ENCODE data around the gene MRPL1. TPM values are rescaled to one million over a fixed set of nuclear protein-coding genes. Genes with fewer than 3 reads are reported as not detected.

The MRPL1 gene
- 10 to 100 TPM; 23.7 to 33.7 TPM for total RNA-seq

DNA sequence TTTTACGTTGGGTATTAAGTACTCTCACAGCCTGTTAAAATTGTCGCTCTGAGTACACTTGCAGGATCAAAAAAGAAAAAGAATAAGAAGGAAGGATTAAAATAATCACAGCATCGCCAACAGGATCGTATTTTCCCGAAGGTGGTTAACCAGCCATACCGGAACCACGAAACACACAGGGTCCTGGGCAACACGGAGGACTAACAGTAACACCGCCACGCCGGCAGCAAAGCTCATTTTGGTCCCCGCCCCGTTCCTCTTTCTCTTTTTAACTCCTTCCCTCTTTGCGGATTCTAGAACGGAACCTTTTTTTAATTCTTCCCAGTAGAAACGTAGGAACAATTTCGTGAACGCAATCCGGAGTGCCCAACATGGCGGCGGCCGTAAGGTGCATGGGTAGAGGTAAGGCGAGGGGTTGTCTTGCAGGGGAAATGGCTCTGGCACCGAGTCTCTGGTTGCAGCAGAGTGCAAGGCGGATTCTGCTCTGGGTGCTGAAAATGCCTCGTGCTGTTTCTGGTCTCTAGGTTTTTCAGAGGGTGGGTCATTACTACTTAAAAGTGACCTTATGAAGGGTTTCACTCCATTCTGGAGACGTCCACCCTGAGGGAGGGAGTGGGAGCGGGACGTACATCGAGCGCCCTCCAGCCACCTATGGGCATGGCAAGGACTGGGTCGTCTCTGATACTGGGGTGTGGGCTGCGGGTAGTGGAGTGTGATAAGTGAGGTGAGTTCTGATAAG, at the start of gene MRPL1:
Gene MRPL1, plus strand, starts transcription at position 353 of the 739 bp plus-strand sequence. Its CDS starts 19 bp downstream, at position 372.
- H3K27me3 Mint-ChIP-seq = no peaks in the 10 kb centered on the region
- peak within 1 kb of the TSS; percentile 100 for H3K27ac Mint-ChIP-seq
- H3K4me1 Mint-ChIP-seq = peaks cover 28% of the 10 kb centered on the region

DNA sequence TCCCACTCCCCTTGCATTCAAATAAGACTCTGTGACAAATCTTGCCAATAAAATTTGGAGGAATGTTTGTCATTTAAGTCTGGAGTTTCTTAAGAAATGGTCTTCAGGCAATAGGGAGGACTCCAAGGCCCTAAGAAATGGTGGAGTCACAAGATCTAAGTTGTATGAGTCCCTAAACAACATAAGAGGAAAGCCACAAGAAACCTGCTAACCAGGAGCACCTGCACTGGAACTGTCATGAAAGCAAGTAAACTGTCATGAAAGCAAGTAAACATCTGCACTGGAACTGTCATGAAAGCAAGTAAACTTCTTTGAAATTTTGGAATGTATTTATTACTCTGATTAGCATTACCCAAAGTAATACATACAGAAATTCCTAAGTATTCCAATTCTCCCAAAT, 47.0 kb upstream of the MRPL1 start:
- Mint-ChIP-seq H3K9me3 (no peaks in the 10 kb centered on the region), H3K27ac (peak overlapping the region; percentile 5), H3K27me3 (no peaks in the 10 kb centered on the region), H3K4me1 (peaks cover 28% of the 10 kb centered on the region), H3K4me3 (peak overlapping the region; percentile 94), H3K36me3 (ENCODE audit: low read depth) (peaks cover 54% of the 10 kb centered on the region)
- no peak for ATAC-seq (replicated peaks)

More for the DNA sequence above, at the start of gene MRPL1:
- peaks cover 53% of the 10 kb centered on the region for H3K36me3 Mint-ChIP-seq (ENCODE audit: low read depth)
- no peaks in the 10 kb centered on the region for H3K9me3 Mint-ChIP-seq
- H3K4me3 Mint-ChIP-seq = peak within 1 kb of the TSS; percentile 90
- ATAC-seq (replicated peaks) = peak; percentile 75

DNA sequence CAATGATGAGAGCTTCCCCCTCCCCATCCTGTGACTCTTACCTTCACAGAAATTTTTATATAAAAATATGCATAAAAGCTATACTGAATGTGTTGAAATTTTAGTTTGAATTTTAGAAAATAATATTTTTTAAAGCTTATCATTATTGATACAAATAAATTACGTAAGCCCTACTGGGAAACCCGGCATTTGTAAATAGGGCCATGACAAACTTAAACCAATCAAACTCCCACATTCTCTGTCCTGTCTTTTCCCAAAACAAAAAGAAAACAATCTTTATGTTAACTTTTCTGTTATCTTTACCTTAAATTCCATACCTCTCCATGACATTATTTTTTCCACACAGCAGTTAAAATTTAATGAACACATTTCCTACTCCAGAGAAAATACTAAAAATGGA, 46.1 kb upstream of the MRPL1 start:
- Mint-ChIP-seq H3K27ac (no peak overlapping the region), H3K4me1 (peaks cover 25% of the 10 kb centered on the region)

DNA sequence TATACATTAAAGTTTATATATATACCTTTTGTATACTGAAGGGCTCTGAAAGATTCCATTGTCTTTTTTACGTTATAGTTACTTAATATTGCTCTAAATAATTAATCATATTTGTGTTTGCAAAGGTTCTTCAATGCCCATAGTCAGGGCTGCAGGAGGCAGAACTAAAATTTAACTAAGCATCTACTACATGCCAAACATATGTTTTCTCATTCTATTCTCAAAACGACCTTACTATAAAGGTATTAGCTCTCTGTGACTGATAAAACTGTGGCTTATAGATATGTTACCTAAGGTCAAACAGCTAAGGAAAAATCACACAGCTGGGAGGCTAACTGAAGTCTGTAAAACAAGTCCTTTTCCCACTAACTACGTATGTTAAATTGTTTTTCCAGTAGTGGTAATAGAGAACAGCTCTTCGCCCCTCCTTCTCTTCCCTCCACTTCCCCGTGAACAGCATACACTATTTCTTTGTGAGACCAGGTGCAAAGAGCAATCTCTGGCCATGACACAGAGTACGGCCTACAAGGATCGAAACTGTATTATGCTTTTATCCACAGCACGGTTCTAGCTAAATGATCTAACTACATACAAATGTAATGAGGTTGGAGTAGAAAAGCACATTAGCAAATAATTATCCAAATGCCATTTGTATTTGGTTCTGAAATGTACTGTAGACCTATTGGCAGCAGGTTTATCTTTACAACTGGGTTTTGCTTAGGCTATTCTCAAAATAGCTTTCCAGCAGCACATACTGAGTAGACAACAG, 45.1 kb upstream of the MRPL1 start:
- no peaks in the 10 kb centered on the region for H3K27me3 Mint-ChIP-seq
- peaks cover 38% of the 10 kb centered on the region for H3K36me3 Mint-ChIP-seq (ENCODE audit: low read depth)
- ATAC-seq (replicated peaks) = peak; percentile 18
- H3K9me3 Mint-ChIP-seq = no peaks in the 10 kb centered on the region
- H3K27ac Mint-ChIP-seq = peak overlapping the region; percentile 98
- peak overlapping the region; percentile 94 for H3K4me3 Mint-ChIP-seq
- H3K4me1 Mint-ChIP-seq = peaks cover 28% of the 10 kb centered on the region

More for the DNA sequence above, 46.1 kb upstream of the MRPL1 start:
- Mint-ChIP-seq H3K9me3 (no peaks in the 10 kb centered on the region), H3K4me3 (peak overlapping the region; percentile 94), H3K27me3 (no peaks in the 10 kb centered on the region), H3K36me3 (ENCODE audit: low read depth) (peaks cover 45% of the 10 kb centered on the region)
- ATAC-seq (replicated peaks) = no peak

DNA sequence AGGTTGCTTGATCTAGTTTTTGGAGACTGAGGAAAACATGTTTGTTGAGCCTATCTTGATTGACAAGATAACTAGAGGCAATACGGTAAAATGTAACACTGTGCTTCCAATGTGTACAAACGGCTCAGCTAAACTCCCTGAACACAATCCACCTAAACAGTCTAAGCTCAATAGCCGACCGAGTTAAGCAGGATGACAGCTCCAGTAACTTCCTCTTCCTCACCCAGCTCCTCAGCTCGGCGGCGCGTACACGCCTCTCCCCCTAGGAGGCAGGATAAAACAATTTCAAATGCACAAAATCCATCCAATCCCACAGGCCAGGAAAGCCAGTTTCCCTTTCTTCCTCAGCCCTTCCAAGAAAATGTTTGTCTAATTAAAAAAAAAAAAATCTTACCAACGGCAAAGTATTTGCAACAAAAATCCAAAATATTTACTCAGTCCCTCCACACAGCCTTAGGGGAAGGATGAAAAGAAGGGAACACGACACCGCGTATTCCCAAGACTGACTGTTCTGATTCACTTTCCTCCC, 44.5 kb upstream of the MRPL1 start:
- Mint-ChIP-seq H3K4me3 (peak overlapping the region; percentile 94), H3K9me3 (no peaks in the 10 kb centered on the region), H3K36me3 (ENCODE audit: low read depth) (peaks cover 38% of the 10 kb centered on the region), H3K4me1 (peaks cover 28% of the 10 kb centered on the region), H3K27ac (peak overlapping the region; percentile 98), H3K27me3 (no peaks in the 10 kb centered on the region)
- peak; percentile 36 for ATAC-seq (replicated peaks)

DNA sequence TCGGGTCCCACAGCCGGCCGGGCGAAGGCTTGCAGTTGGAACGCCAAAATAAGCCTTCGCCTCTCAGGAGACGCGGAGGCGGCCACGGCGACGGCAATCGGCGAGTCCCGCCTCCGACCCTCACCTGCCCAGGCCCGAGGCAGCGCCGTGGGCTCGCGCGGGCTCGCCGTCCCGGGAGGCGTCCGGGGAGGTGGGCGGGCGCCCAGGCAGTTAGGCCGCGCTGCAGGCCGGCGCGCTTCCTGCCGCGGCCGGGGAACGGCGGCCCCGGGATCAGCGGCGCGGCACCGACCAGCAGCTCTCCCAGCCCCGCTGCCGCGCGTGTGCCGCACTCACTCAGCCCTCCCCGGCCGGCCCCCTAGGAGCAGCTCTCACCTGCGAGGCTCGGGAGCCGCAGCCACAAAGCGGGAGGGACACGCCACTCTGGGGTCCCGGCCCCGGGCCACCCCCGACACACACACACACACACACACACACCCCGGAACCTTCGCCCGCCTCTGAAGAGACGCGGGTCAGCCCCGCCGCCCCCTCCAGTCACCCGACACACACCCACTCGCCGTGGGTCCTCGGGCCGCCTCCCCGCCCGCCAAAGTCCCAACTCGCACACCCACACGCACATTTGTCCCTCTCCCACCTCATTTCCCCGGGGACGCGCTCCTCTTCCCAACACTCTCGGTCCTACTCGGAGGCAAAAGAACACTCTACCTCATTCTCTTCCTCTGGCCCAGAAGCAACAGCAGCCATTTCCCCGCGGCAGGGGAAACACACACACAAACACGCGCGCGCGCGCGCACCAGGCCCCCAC, 43.8 kb upstream of the MRPL1 start, which contains the start of gene CNOT6L:
Gene CNOT6L, minus strand, starts transcription at position 767 of the 802 bp plus-strand sequence. Its CDS starts 60 bp downstream, at position 707.
- peak; percentile 34 for ATAC-seq (replicated peaks)
- H3K4me1 Mint-ChIP-seq = peaks cover 22% of the 10 kb centered on the region

DNA sequence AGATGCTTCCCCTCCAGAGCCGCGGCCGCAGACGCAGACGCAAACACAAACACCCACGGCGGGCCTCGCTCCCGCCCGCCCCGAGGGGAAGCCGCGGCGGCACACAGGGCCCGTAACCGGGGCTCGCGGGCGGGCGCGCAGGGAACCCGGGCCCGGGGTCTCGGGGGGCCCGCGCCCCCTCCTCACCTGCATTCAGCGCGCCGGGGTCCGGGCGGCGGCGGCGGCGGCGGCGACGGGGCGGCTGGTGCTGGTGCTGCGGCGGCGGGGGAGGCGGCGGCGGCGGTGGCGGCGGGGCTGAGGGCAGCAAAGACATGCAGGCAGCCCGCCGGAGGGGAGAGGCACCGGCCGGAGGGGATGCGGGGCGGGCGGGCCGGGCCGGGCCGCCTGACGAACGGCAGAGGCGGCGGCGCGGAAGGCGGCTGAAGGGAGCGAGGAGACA, 43.2 kb upstream of the MRPL1 start:
- peak; percentile 8 for ATAC-seq (replicated peaks)
- Mint-ChIP-seq H3K27me3 (no peaks in the 10 kb centered on the region), H3K27ac (peak overlapping the region; percentile 98), H3K9me3 (no peaks in the 10 kb centered on the region), H3K4me3 (peak overlapping the region; percentile 94), H3K4me1 (peaks cover 19% of the 10 kb centered on the region), H3K36me3 (ENCODE audit: low read depth) (peaks cover 34% of the 10 kb centered on the region)

More for the DNA sequence above, 43.8 kb upstream of the MRPL1 start, which contains the start of gene CNOT6L:
- Mint-ChIP-seq H3K4me3 (peak within 1 kb of the TSS; percentile 94), H3K36me3 (ENCODE audit: low read depth) (peaks cover 37% of the 10 kb centered on the region), H3K27ac (peak within 1 kb of the TSS; percentile 98), H3K9me3 (no peaks in the 10 kb centered on the region), H3K27me3 (no peaks in the 10 kb centered on the region)

DNA sequence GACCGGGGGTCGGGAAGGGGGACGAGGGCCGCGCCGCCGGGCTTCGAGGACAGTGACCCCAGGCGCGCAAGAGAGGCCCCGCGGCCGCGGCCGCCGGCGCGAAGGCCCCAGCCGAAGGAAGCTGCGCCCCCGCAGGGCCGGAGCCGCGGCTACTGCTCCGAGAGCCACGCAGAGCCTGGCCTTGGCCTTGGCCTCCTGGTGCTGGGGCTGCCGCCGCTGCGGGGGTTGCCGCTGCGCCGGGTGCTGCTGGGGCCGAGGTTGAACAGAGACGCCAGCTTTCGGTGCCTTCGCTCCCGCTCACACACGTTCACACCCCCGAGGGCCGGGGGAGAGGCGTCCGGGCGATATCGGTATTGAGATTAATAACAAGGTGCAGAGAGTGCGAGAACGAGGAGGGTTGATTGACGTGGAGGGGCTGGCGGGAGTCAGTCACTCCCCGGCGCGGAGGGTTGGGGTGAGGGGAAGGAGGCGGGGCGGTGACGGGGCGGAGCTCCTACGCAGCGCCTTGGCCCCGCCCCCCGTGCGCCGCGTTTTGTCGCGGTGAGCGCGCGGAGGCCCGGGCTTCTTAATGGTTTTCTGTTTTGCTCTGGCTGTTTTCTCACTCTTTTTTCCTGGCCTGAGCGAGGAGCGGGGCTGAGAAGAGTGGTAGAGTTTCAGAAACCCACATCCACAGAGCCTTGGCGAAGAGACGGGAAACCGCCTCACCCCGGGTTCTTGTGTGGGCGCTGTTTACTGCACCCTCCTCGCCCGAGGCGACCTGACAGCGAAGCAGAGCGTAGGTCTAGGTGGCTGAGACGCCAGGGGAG, 42.6 kb upstream of the MRPL1 start:
- peak overlapping the region; percentile 91 for H3K27ac Mint-ChIP-seq
- H3K9me3 Mint-ChIP-seq = no peaks in the 10 kb centered on the region
- peaks cover 33% of the 10 kb centered on the region for H3K36me3 Mint-ChIP-seq (ENCODE audit: low read depth)
- H3K27me3 Mint-ChIP-seq = no peaks in the 10 kb centered on the region
- peaks cover 18% of the 10 kb centered on the region for H3K4me1 Mint-ChIP-seq
- ATAC-seq (replicated peaks) = peak; percentile 82
- peak overlapping the region; percentile 94 for H3K4me3 Mint-ChIP-seq

DNA sequence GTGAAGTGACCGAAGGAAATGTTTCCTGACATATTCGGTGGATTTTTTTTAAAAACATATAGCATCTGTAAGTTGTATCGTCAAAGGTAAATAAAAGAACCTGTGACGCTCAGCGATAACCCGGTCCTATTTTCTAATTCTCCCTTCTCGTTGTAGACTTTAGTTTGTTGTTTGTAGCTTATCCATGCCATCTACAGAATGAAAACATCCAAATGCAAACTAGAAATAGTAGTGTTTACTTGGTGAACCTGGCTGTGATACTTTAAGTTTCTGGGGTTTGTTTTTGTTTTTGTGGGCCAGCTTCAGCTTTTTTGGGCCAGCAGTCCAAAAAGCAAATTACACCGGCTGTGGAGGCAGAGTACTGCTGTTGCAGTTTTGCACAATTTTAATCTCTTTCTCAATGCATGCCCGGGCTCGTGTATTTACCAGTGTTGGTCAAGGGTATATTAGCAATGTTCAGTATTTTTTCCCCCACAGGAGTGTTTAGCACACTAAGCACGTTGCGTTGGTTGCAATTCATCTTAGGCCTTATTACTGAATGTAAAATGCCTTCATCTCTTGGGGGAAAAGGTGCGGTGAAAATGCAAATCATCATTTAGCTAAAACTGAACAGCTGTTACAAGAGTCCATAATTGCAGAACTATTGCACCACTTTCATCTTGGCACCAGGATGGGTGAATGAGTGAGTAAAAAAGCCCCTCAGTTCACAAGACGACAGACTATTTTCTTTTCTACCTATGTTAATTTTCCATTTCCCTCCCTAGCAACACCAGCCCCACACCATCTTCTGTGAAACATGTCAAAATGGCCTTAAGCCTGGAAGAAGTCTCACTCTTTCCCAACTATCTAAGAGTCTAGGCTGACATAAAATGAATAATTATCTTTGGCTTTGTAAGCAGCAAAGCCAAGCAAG, 41.7 kb upstream of the MRPL1 start:
- Mint-ChIP-seq H3K4me3 (peak overlapping the region; percentile 94), H3K36me3 (ENCODE audit: low read depth) (peaks cover 26% of the 10 kb centered on the region), H3K9me3 (no peaks in the 10 kb centered on the region), H3K27me3 (no peaks in the 10 kb centered on the region), H3K27ac (peak overlapping the region; percentile 91), H3K4me1 (peaks cover 11% of the 10 kb centered on the region)
- no peak for ATAC-seq (replicated peaks)

DNA sequence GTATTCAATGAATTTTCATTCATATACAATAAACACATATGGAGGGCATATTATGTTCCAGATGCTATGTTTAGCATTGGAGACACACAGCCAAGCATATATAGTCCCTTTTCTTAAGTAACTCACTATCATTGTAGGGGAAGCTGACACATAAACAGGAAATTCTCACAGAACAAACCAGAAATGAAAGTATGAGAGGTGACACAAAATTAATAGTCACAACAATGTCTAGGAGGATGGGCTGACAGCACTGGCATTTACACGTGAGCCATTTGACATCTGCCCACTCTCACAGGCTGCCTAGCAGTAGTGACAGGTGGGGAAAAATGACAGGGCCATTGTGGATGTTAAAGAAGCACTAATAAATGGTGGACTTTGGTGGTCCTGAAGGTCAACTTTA, 40.9 kb upstream of the MRPL1 start:
- Mint-ChIP-seq H3K4me1 (peaks cover 12% of the 10 kb centered on the region), H3K27ac (peak overlapping the region; percentile 91), H3K9me3 (no peaks in the 10 kb centered on the region), H3K27me3 (no peaks in the 10 kb centered on the region), H3K36me3 (ENCODE audit: low read depth) (peaks cover 26% of the 10 kb centered on the region), H3K4me3 (peak overlapping the region; percentile 94)
- peak; percentile 8 for ATAC-seq (replicated peaks)

DNA sequence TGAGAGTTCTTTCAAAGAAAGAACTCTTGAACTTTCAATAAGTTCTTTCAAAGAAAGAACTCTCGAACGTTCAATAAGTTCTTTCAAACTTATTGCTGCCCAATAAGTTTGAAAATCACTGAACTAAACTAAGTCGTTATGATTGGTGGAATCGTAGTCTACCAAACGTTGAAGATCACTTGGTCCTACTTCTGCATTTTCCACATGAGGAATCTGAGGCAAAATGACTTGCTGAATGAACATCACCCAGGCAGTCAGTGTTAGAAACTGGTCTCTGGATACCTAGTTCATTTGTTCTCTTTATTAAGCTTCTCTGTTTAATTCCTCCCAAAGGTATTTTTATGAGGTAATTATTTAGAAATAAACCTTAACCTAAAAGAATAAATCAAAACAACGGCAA, 36.4 kb upstream of the MRPL1 start:
- H3K36me3 Mint-ChIP-seq (ENCODE audit: low read depth) = no peaks in the 10 kb centered on the region
- H3K9me3 Mint-ChIP-seq = no peaks in the 10 kb centered on the region
- H3K27ac Mint-ChIP-seq = peak overlapping the region; percentile 2
- H3K4me3 Mint-ChIP-seq = no peak overlapping the region
- peaks cover 25% of the 10 kb centered on the region for H3K4me1 Mint-ChIP-seq
- H3K27me3 Mint-ChIP-seq = no peaks in the 10 kb centered on the region
- ATAC-seq (replicated peaks) = no peak

DNA sequence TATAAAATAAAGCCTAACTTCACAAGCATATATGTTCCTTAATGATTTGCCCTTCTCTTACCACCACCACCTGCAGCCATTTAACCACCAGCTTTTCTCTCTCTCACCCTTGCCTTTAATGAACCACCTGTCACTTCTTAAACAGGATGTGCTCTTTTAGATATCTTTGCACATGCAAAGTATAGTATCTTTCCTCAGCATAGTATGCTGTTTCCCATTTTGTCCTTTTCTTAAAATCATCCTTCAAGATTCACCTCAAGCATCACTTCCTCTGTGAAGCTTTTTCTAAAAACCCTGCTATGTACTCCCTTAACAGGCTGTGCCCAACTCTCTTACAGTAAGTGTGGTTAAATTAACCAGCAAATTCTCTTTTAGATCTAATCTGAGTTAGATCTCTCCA, 35.3 kb upstream of the MRPL1 start:
- Mint-ChIP-seq H3K36me3 (ENCODE audit: low read depth) (no peaks in the 10 kb centered on the region), H3K27ac (peak overlapping the region; percentile 2), H3K27me3 (no peaks in the 10 kb centered on the region), H3K4me1 (peaks cover 16% of the 10 kb centered on the region), H3K9me3 (no peaks in the 10 kb centered on the region), H3K4me3 (peak overlapping the region; percentile 1)
- no peak for ATAC-seq (replicated peaks)
